ENCODE measurements around the gene SAP30L.

Gene SAP30L

DNA sequence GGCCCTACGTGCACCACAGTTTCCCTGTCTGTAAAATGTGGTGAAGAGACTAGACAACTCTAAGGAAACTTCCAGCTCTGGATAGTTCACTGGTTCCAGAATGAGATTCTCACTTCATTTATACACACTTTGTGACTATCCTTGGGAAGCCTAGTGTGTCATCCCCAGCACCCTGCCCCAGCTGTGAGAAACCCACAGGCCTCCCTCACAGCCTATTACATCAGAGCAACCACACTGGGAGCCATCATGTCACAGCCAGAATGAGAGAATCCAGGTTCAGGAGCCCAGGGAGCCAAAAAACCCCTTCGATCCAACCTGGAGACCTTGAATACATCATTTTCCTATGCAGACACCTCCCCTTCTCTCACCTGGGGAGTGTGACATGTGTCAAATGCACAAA lies 53.2 kb downstream of the SAP30L start:
- Histone ChIP-seq H3K9me3 (ENCODE audit: low read length) (no peaks in the 10 kb centered on the region), H2AFZ (ENCODE audit: low read depth, low read length) (no peak overlapping the region), H3K36me3 (ENCODE audit: insufficient read depth, low read length) (no peaks in the 10 kb centered on the region), H3K4me3 (ENCODE audit: low read length) (no peak overlapping the region), H3K4me1 (ENCODE audit: insufficient read depth, low read length) (no peaks in the 10 kb centered on the region), H3K27me3 (ENCODE audit: insufficient read depth, low read length) (peaks cover 37% of the 10 kb centered on the region)

DNA sequence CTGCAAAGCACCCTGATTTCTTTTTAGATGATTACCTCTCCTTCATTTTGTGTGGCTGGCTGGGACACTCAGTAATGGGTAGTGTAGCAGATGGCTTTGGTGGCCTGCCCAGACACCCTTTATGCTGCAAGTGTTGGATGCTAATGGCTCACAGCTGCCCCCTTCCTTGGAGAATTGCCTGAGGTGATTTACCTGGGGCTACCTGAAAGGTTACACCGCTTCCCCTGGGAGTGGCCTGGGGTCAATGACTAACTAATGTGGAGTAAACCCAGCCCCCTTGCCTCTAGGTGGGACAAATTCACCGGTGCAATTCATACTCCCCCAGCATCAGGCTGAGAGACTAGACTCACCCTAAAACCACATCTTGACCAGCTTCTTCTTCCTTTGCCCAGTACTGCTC lies 55.8 kb downstream of the SAP30L start:
- H3K27me3 ChIP-seq (ENCODE audit: insufficient read depth, low read length) = peaks cover 31% of the 10 kb centered on the region
- no peak overlapping the region for H3K4me3 ChIP-seq (ENCODE audit: low read length)
- no peak overlapping the region for H2AFZ ChIP-seq (ENCODE audit: low read depth, low read length)

GRCh38 chr5:154502180-154502579 lies 56.4 kb downstream of the SAP30L start:
- no peaks in the 10 kb centered on the region for H3K4me1 ChIP-seq (ENCODE audit: insufficient read depth, low read length)
- peaks cover 31% of the 10 kb centered on the region for H3K27me3 ChIP-seq (ENCODE audit: insufficient read depth, low read length)
- no peaks in the 10 kb centered on the region for H3K9me3 ChIP-seq (ENCODE audit: low read length)
- H3K4me3 ChIP-seq (ENCODE audit: low read length) = no peak overlapping the region
- no peaks in the 10 kb centered on the region for H3K36me3 ChIP-seq (ENCODE audit: insufficient read depth, low read length)
- H2AFZ ChIP-seq (ENCODE audit: low read depth, low read length) = no peak overlapping the region

More for the DNA sequence above, 55.8 kb downstream of the SAP30L start:
- Histone ChIP-seq H3K9me3 (ENCODE audit: low read length) (no peaks in the 10 kb centered on the region), H3K4me1 (ENCODE audit: insufficient read depth, low read length) (no peaks in the 10 kb centered on the region), H3K36me3 (ENCODE audit: insufficient read depth, low read length) (no peaks in the 10 kb centered on the region)

DNA sequence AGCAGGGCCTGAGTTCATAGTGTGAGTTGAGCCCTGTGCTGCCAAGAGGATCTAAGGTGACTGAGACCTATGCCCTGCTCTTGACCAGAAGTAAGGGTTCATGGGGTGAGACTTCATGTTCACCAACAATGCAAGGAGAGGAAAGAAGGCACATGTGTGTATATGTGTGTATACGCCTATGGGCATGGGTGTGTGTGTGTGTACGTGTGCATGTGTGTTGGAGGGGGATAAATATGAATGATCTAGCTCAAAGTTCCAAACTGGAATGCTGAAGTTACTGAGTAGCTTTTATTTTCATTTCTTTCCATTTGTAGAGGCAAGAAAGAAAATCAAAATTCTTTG lies 57.9 kb downstream of the SAP30L start:
- Histone ChIP-seq H3K4me3 (ENCODE audit: low read length) (no peak overlapping the region), H2AFZ (ENCODE audit: low read depth, low read length) (no peak overlapping the region), H3K36me3 (ENCODE audit: insufficient read depth, low read length) (no peaks in the 10 kb centered on the region), H3K27me3 (ENCODE audit: insufficient read depth, low read length) (peaks cover 36% of the 10 kb centered on the region), H3K4me1 (ENCODE audit: insufficient read depth, low read length) (no peaks in the 10 kb centered on the region), H3K9me3 (ENCODE audit: low read length) (no peaks in the 10 kb centered on the region)

DNA sequence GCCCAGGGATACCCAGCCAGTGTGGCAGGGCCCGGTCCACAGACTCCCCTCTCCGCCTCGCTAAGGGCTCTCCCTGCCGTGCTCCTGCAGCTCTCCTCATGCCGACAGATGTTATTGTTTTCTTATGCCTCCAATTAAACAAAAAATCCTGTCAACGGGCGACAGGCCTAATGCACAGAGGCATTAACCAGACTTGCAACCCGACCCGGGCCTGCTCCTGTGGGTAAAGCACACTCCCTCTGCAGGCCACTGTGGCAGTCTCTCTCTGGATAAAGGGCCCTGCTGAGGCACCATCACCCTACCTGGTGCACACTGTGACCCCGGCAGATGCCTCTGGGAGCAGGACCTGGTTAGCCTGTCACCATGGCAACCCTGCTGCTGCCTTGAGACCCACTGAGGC lies 59.8 kb downstream of the SAP30L start:
- Histone ChIP-seq H3K4me3 (ENCODE audit: low read length) (no peak overlapping the region), H3K27me3 (ENCODE audit: insufficient read depth, low read length) (peaks cover 38% of the 10 kb centered on the region), H3K9me3 (ENCODE audit: low read length) (no peaks in the 10 kb centered on the region), H3K36me3 (ENCODE audit: insufficient read depth, low read length) (no peaks in the 10 kb centered on the region), H2AFZ (ENCODE audit: low read depth, low read length) (no peak overlapping the region), H3K4me1 (ENCODE audit: insufficient read depth, low read length) (no peaks in the 10 kb centered on the region)

GRCh38 chr5:154506049-154506715 lies 60.4 kb downstream of the SAP30L start:
- Histone ChIP-seq H3K27me3 (ENCODE audit: insufficient read depth, low read length) (peaks cover 40% of the 10 kb centered on the region), H3K36me3 (ENCODE audit: insufficient read depth, low read length) (no peaks in the 10 kb centered on the region), H2AFZ (ENCODE audit: low read depth, low read length) (no peak overlapping the region), H3K4me3 (ENCODE audit: low read length) (no peak overlapping the region), H3K4me1 (ENCODE audit: insufficient read depth, low read length) (no peaks in the 10 kb centered on the region), H3K9me3 (ENCODE audit: low read length) (no peaks in the 10 kb centered on the region)

- H3K4me3 ChIP-seq (ENCODE audit: low read length) = no peak overlapping the region
- H3K4me1 ChIP-seq (ENCODE audit: insufficient read depth, low read length) = no peaks in the 10 kb centered on the region
- no peaks in the 10 kb centered on the region for H3K36me3 ChIP-seq (ENCODE audit: insufficient read depth, low read length)
- no peaks in the 10 kb centered on the region for H3K9me3 ChIP-seq (ENCODE audit: low read length)
- H2AFZ ChIP-seq (ENCODE audit: low read depth, low read length) = no peak overlapping the region
- H3K27me3 ChIP-seq (ENCODE audit: insufficient read depth, low read length) = peaks cover 36% of the 10 kb centered on the region
Measured at GRCh38 chr5:154506716-154507080, 60.9 kb downstream of the SAP30L start.

GRCh38 chr5:154508114-154508513 lies 62.3 kb downstream of the SAP30L start:
- Histone ChIP-seq H3K4me1 (ENCODE audit: insufficient read depth, low read length) (no peaks in the 10 kb centered on the region), H2AFZ (ENCODE audit: low read depth, low read length) (no peak overlapping the region), H3K4me3 (ENCODE audit: low read length) (no peak overlapping the region), H3K27me3 (ENCODE audit: insufficient read depth, low read length) (peaks cover 40% of the 10 kb centered on the region), H3K9me3 (ENCODE audit: low read length) (no peaks in the 10 kb centered on the region), H3K36me3 (ENCODE audit: insufficient read depth, low read length) (no peaks in the 10 kb centered on the region)

DNA sequence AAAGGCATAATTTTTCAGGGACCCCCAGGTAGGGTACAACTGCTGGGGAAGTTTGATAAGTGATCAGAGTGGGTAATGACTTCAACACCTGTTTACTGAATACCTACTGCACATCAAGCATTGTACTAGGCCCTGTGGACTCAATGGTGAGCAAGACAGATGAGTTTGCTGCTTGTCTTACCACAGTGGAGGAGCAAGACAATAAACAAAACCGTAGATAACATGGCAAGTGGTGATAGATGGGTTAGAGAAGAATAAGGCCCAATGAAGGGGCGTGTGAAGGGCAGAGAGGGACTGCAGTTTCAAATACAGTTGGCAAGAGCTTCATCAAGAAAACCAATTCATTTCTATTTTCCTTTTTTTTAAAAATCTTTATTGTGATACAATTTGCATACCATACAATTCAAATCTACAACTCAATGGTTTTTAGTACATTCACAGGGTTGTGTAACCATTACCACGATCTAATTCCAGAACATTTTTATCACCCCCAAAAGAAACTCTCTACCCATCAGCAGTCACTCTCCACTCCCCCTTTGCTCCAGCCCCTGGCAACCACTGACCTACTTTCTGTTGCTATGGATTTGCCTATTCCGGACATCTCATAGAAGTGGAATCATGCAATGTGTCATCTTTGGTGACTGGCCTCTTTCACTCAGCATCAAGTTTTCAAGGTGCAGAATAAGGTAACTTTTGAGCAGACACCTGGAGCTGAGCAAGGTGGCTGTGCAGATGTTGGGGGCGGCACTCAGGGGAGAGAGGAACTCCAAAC lies 64.2 kb downstream of the SAP30L start:
- Histone ChIP-seq H3K36me3 (ENCODE audit: insufficient read depth, low read length) (no peaks in the 10 kb centered on the region), H3K4me1 (ENCODE audit: insufficient read depth, low read length) (no peaks in the 10 kb centered on the region), H3K27me3 (ENCODE audit: insufficient read depth, low read length) (peaks cover 38% of the 10 kb centered on the region), H2AFZ (ENCODE audit: low read depth, low read length) (no peak overlapping the region), H3K9me3 (ENCODE audit: low read length) (no peaks in the 10 kb centered on the region), H3K4me3 (ENCODE audit: low read length) (no peak overlapping the region)
